MCF 10A (cell line): ENCODE measurements around the gene ZNF791. TPM values are rescaled to one million over a fixed set of nuclear protein-coding genes. Genes with fewer than 3 reads are reported as not detected.

ENCODE experiments used
- BruUV-seq: library from RNA; stranded (reverse); fragments of 400-500 nt; replicated peaks from 2 replicates; lab custom pipeline; 2021; lab: Mats Ljungman, UMichigan
- CTCF ChIA-PET: fragments of 300-600 bp; sonication (Branson Sonifier 250); formaldehyde crosslinking; extraction: SDS; loops from one replicate; lab custom pipeline; 2021; ENCODE audit warnings: antibody characterized with exemption, inconsistent platforms; lab: Yijun Ruan, JAX
- POLR2A ChIA-PET: fragments of 300-600, 350-650 bp; sonication (Branson Sonifier 250); formaldehyde crosslinking; extraction: SDS; loops from one replicate; lab custom pipeline; 2020; ENCODE audit warnings: antibody characterized with exemption, inconsistent platforms; lab: Yijun Ruan, JAX
- DNase-seq: peaks from one replicate; pipeline ENCODE4 v3.0.0-alpha.2; 2018; ENCODE audit not compliant: unreplicated experiment
- H3K27ac Mint-ChIP-seq: one replicate; pipeline ENCODE4 v1.8.0; 2022; ENCODE audit warnings: mild to moderate bottlenecking, low read depth, mixed read lengths; ENCODE audit not compliant: unreplicated experiment
- H3K27me3 Mint-ChIP-seq: one replicate; pipeline ENCODE4 v1.8.0; 2022; ENCODE audit warnings: mixed read lengths; ENCODE audit not compliant: insufficient read depth, unreplicated experiment
- H3K36me3 Mint-ChIP-seq: one replicate; pipeline ENCODE4 v1.8.0; 2022; ENCODE audit warnings: mild to moderate bottlenecking, moderate library complexity, mixed read lengths; ENCODE audit not compliant: insufficient read depth, unreplicated experiment
- H3K4me1 Mint-ChIP-seq: one replicate; pipeline ENCODE4 v1.8.0; 2022; ENCODE audit warnings: mixed read lengths; ENCODE audit not compliant: insufficient read depth, unreplicated experiment
- H3K4me3 Mint-ChIP-seq: one replicate; pipeline ENCODE4 v1.8.0; 2022; ENCODE audit warnings: mild to moderate bottlenecking, moderate library complexity, mixed read lengths; ENCODE audit not compliant: unreplicated experiment
- H3K9me3 Mint-ChIP-seq: one replicate; pipeline ENCODE4 v1.8.0; 2022; ENCODE audit warnings: mixed read lengths; ENCODE audit not compliant: unreplicated experiment
- intact Hi-C: fragments of 100-400 bp; cut with micrococcal nuclease; formaldehyde crosslinking; loops from 2 replicates; pipeline ENCODE4 v1.14.1; 2022
- total RNA-seq: library from RNA; stranded (reverse); gene quantifications from 2 replicates; pipeline ENCODE4 v1.2.3, GENCODE V29; 2022
- TF ChIP-seq, protein P1 (sequence below): fragments of 200-600 bp; IDR thresholded peaks from one replicate; pipeline ENCODE4 v1.8.0; 2022; ENCODE audit warnings: antibody characterized with exemption, mild to moderate bottlenecking; ENCODE audit not compliant: unreplicated experiment

The ZNF791 gene
- total RNA-seq, 1 experiment from 2014 or later, result 23.7 TPM

DNA sequence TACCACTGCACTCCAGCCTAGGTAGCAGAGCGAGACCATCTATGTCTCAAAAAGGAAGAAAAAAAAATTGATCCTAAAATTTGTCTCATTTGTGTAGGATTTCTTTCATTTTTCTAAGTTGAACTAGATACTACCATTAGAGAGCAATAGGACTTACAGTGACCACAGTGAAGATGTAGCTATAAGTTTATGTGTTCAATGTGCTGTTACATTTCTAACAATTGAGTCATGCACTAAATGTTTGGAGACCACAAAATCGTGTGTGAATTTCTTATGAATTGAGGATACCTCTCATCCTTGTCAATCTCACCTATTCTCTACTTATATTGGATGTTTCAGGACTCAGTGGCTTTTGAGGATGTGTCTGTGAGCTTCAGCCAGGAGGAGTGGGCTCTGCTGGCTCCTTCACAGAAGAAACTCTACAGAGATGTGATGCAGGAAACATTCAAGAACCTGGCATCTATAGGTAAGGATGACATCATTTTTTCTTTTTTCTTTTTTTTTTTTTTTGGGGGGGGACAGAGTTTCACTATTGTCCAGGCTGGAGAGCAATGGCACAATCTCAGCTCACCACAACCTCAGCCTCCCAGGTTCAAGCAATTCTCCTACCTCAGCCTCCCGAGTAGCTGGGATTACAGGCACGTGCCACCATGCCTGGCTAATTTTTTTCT lies 12.8 kb downstream of the ZNF791 start:
- peaks cover 5% of the 10 kb centered on the region for H3K9me3 Mint-ChIP-seq
- TF ChIP-seq, protein P1, sequence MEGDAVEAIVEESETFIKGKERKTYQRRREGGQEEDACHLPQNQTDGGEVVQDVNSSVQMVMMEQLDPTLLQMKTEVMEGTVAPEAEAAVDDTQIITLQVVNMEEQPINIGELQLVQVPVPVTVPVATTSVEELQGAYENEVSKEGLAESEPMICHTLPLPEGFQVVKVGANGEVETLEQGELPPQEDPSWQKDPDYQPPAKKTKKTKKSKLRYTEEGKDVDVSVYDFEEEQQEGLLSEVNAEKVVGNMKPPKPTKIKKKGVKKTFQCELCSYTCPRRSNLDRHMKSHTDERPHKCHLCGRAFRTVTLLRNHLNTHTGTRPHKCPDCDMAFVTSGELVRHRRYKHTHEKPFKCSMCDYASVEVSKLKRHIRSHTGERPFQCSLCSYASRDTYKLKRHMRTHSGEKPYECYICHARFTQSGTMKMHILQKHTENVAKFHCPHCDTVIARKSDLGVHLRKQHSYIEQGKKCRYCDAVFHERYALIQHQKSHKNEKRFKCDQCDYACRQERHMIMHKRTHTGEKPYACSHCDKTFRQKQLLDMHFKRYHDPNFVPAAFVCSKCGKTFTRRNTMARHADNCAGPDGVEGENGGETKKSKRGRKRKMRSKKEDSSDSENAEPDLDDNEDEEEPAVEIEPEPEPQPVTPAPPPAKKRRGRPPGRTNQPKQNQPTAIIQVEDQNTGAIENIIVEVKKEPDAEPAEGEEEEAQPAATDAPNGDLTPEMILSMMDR, result no peak
- intact Hi-C loops, result no loop called here
- peaks cover 88% of the 10 kb centered on the region for H3K36me3 Mint-ChIP-seq
- H3K27me3 Mint-ChIP-seq, result no peaks in the 10 kb centered on the region
- H3K27ac Mint-ChIP-seq, result no peak overlapping the region
- ChIA-PET CTCF (interaction anchor here (0.6 to 0.7 kb wide), 2 partner anchors 151 to 1398 kb away, joined by 4 read pairs; no protein-coding TSS in a partner anchor), POLR2A (interaction anchor here (0.6 to 1.1 kb wide), 2 partner anchors 13 to 222 kb away, joined by 3 to 4 read pairs; partner anchors contain the start of genes ZNF490, ZNF791 and ZNF799)
- DNase-seq, result no peak
- H3K4me3 Mint-ChIP-seq, result no peak overlapping the region
- H3K4me1 Mint-ChIP-seq, result no peaks in the 10 kb centered on the region
- no TSS peak for BruUV-seq

DNA sequence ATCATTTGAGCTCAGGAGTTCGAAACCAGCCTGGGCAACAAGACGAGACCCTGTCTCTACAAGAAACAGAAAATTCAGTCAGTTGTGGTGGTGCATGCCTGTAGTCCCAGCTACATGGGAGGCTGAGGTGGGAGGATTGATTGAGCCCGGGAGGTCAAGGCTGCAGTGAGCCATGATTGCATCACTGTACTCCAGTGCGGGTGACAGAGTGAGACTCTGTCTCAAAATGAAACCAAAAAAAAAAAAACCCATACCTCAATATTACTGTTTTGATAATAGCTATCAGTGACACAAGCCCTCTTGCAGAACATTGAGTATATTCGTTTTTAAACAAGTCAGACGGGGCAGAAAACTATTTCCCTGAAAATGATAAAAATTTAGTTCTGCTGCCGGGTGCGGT lies 16.2 kb downstream of the ZNF791 start:
- BruUV-seq, result no TSS peak
- POLR2A ChIA-PET, result interaction anchor here (1.9 kb wide), 1 partner anchor 16 kb away, joined by 4 read pairs; the partner anchor contains the start of genes ZNF490 and ZNF791
- TF ChIP-seq, protein P1, result no peak
- Mint-ChIP-seq H3K9me3 (peaks cover 11% of the 10 kb centered on the region), H3K4me1 (no peaks in the 10 kb centered on the region), H3K4me3 (no peak overlapping the region), H3K27ac (no peak overlapping the region), H3K36me3 (peaks cover 98% of the 10 kb centered on the region), H3K27me3 (no peaks in the 10 kb centered on the region)
- intact Hi-C loops, result no loop called here
- CTCF ChIA-PET, result interaction anchor here (0.6 kb wide), 2 partner anchors 36 to 515 kb away, joined by 3 to 4 read pairs; no protein-coding TSS in a partner anchor
- no peak for DNase-seq

DNA sequence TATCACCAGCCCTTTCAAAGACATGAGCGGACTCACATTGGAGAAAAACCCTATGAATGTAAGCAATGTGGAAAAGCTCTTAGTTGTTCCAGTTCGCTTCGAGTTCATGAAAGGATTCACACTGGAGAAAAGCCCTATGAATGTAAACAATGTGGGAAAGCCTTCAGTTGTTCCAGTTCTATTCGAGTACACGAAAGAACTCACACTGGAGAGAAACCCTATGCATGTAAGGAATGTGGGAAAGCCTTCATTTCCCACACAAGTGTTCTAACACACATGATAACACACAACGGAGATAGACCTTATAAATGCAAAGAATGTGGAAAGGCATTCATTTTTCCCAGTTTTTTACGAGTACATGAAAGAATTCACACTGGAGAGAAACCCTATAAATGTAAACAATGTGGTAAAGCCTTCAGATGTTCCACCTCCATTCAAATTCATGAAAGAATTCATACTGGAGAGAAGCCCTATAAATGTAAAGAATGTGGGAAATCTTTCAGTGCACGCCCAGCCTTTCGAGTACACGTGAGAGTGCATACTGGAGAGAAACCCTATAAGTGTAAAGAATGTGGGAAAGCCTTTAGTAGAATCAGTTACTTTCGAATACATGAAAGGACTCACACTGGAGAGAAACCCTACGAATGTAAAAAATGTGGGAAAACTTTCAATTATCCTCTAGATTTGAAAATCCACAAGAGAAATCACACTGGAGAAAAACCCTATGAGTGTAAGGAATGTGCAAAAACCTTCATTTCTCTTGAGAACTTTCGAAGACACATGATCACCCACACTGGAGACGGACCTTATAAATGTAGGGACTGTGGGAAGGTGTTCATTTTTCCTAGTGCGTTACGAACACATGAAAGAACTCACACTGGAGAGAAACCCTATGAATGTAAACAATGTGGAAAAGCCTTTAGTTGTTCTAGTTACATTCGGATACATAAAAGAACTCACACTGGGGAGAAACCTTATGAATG lies 17.6 kb downstream of the ZNF791 start:
- ChIA-PET CTCF (no interaction called here), POLR2A (interaction anchor here (1.2 kb wide), 1 partner anchor 18 kb away, joined by 4 read pairs; the partner anchor contains the start of genes ZNF490 and ZNF791)
- TSS peak; percentile 26 for BruUV-seq
- Mint-ChIP-seq H3K9me3 (peaks cover 11% of the 10 kb centered on the region), H3K36me3 (peaks cover 87% of the 10 kb centered on the region), H3K4me3 (no peak overlapping the region), H3K4me1 (no peaks in the 10 kb centered on the region), H3K27ac (no peak overlapping the region), H3K27me3 (no peaks in the 10 kb centered on the region)
- peak; percentile 17 for DNase-seq
- intact Hi-C loops, result no loop called here
- TF ChIP-seq, protein P1, result no peak
